GM19395 (cell line): ENCODE data around the gene CCDC198.
A peak's percentile ranks its signal among the peaks of the same experiment; 100 is the strongest.

Source experiments
- ATAC-seq: cut with Tn5 transposase; IDR thresholded peaks from one replicate; pipeline ENCODE4 v1.9.1; 2021; ENCODE audit warnings: mild to moderate bottlenecking, moderate library complexity; ENCODE audit not compliant: unreplicated experiment

Gene CCDC198

GRCh38 chr14:57493467-57494181 lies at the start of gene CCDC198:
Gene CCDC198 (minus strand): TSS chr14:57493857. CDS start chr14:57493715, 142 bp downstream.
- peak; percentile 84 for ATAC-seq

GRCh38 chr14:57533214-57533613 lies 39.6 kb upstream of the CCDC198 start:
- peak; percentile 73 for ATAC-seq

GRCh38 chr14:57530571-57530970 lies 36.9 kb upstream of the CCDC198 start:
- ATAC-seq, result no peak

GRCh38 chr14:57526942-57527341 lies 33.3 kb upstream of the CCDC198 start:
- ATAC-seq, result no peak

GRCh38 chr14:57519043-57519442 lies 25.4 kb upstream of the CCDC198 start:
- no peak for ATAC-seq

GRCh38 chr14:57512220-57512619 lies 18.6 kb upstream of the CCDC198 start:
- no peak for ATAC-seq

GRCh38 chr14:57508756-57509155 lies 15.1 kb upstream of the CCDC198 start:
- ATAC-seq, result no peak

- no peak for ATAC-seq
Measured at GRCh38 chr14:57502586-57503254, 9.1 kb upstream of the CCDC198 start.

GRCh38 chr14:57501039-57501557 lies 7.4 kb upstream of the CCDC198 start:
- ATAC-seq, result no peak

- no peak for ATAC-seq
Measured at GRCh38 chr14:57498659-57499058, 5.0 kb upstream of the CCDC198 start.

- ATAC-seq, result no peak
Measured at GRCh38 chr14:57498035-57498434, 4.4 kb upstream of the CCDC198 start.

GRCh38 chr14:57495416-57495815 lies 1.8 kb upstream of the CCDC198 start:
- ATAC-seq, result peak; percentile 45

GRCh38 chr14:57492859-57493258 lies 798 bp downstream of the CCDC198 start:
- no peak for ATAC-seq

GRCh38 chr14:57491640-57492039 lies 2.0 kb downstream of the CCDC198 start:
- no peak for ATAC-seq

GRCh38 chr14:57487771-57488170 lies 5.9 kb downstream of the CCDC198 start:
- ATAC-seq, result no peak

GRCh38 chr14:57486767-57487379 lies 6.8 kb downstream of the CCDC198 start:
- ATAC-seq, result no peak

- peak; percentile 99 for ATAC-seq
Measured at GRCh38 chr14:57485635-57486034, 8.0 kb downstream of the CCDC198 start.

GRCh38 chr14:57482120-57482519 lies 11.5 kb downstream of the CCDC198 start:
- no peak for ATAC-seq

GRCh38 chr14:57480051-57480450 lies 13.6 kb downstream of the CCDC198 start:
- ATAC-seq, result no peak

GRCh38 chr14:57479197-57479596 lies 14.5 kb downstream of the CCDC198 start:
- no peak for ATAC-seq

GRCh38 chr14:57478050-57478449 lies 15.6 kb downstream of the CCDC198 start:
- ATAC-seq, result no peak

GRCh38 chr14:57470909-57471308 lies 22.7 kb downstream of the CCDC198 start:
- no peak for ATAC-seq
